BJ (cell line): ENCODE data around the gene CRACR2B. TPM values are rescaled to one million over a fixed set of nuclear protein-coding genes. Genes with fewer than 3 reads are reported as not detected.

Experiments
- CTCF ChIA-PET: fragments of 350-600 bp; formaldehyde crosslinking; extraction: SDS; loops from one replicate; lab custom pipeline; 2021; ENCODE audit warnings: antibody characterized with exemption, inconsistent platforms; lab: Yijun Ruan, JAX
- POLR2A ChIA-PET: fragments of 300-600 bp; sonication (Branson Sonifier 250); formaldehyde crosslinking; extraction: SDS; loops from one replicate; lab custom pipeline; 2021; ENCODE audit warnings: antibody characterized with exemption; lab: Charles Lee
- DNase-seq: peaks from one replicate; pipeline ENCODE4 v3.0.0-alpha.2; 2011; ENCODE audit warnings: low read depth
- H3K27me3 ChIP-seq: 2 replicates; pipeline ENCODE4 v1.6.0; 2011; ENCODE audit warnings: low read length; ENCODE audit not compliant: control insufficient read depth, insufficient read depth
- H3K36me3 ChIP-seq: 2 replicates; pipeline ENCODE4 v1.5.1; 2011; ENCODE audit warnings: low read length; ENCODE audit not compliant: control insufficient read depth, insufficient read depth
- H3K4me3 ChIP-seq: 2 replicates; pipeline ENCODE4 v1.5.1; 2011; ENCODE audit warnings: low read depth, mild to moderate bottlenecking, control low read depth, low read length
- CTCF ChIP-seq: IDR thresholded peaks from 2 replicates; pipeline ENCODE4 v1.5.1; 2011; ENCODE audit warnings: low read depth, mild to moderate bottlenecking, control low read depth, inconsistent platforms, low read length, moderate library complexity; ENCODE audit not compliant: insufficient read depth
- polyA plus RNA-seq: library from polyadenylated mRNA; depleted of rRNA; stranded (reverse); fragments of >200 nt; gene quantifications from 2 replicates; pipeline ENCODE4 v1.2.3, GENCODE V29; 2011

Gene CRACR2B
- polyA plus RNA-seq, 1 experiment = 0.16 TPM

GRCh38 chr11:809287-810039 lies 18.3 kb upstream of the CRACR2B start, which contains the start of gene RPLP2:
Gene RPLP2, plus strand, starts transcription at chr11:809967. Its CDS starts 268 bp downstream, at chr11:810235.
- Histone ChIP-seq H3K36me3 (peaks cover 23% of the 10 kb centered on the region), H3K4me3 (peak within 1 kb of the TSS; percentile 93), H3K27me3 (no peaks in the 10 kb centered on the region)
- DNase-seq = peak; percentile 69
- ChIA-PET POLR2A (interaction anchor here (0.6 to 1.3 kb wide), 3 partner anchors 10 to 83 kb away, joined by 4 to 24 read pairs (median 5); partner anchors contain the start of gene PNPLA2), CTCF (interaction anchor here (0.8 to 0.9 kb wide), 2 partner anchors 10 to 25 kb away, joined by 3 read pairs; no protein-coding TSS in a partner anchor)
- no peak for TF ChIP-seq CTCF

- POLR2A ChIA-PET = interaction anchor here (0.6 to 1.3 kb wide), 3 partner anchors 9 to 83 kb away, joined by 4 to 24 read pairs (median 5); partner anchors contain the start of gene PNPLA2
Observed at GRCh38 chr11:810040-810567, 17.6 kb upstream of the CRACR2B start.

DNA sequence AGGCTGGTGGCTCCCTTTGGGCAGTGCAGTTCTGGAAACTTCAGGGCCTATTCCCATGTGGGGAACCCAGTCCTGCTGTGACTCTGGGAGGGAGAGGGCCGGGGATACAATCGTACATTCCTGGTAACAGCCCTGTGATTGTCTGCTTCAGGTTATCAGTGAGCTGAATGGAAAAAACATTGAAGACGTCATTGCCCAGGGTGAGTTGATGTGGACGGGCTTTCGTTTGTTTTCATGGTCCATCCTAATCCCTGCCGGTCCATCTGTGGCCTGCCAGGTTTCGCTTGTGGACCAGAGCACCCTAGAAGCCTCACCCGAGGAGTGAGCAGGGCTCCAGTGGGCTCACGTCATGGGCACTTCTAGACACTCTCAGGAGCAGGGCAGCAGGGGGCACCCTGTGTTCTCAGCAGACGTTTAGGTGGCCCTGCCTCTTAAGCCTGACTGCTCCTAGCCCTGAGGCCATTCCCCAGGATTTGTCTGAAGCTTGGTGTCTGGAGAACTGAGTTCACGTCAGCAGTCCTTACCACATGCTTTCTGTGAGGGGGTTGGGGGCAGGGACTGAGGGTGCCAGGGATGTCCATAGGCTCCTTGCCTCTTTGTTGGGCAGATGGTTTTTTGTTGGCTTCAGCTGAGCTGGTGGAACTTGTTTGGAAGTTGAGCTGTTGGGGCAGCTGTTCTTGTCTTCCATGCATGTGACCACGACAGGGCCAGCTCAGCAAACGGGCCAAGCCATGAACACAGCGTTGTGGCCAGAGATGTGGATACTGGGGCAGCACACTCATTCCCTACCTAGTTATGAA lies 16.1 kb upstream of the CRACR2B start:
- no peaks in the 10 kb centered on the region for H3K27me3 ChIP-seq
- no peak for DNase-seq
- ChIA-PET POLR2A (no interaction called here), CTCF (interaction anchor here (0.6 to 1.5 kb wide), 4 partner anchors 29 to 239 kb away, joined by 3 read pairs; no protein-coding TSS in a partner anchor)
- TF ChIP-seq CTCF = no peak
- H3K4me3 ChIP-seq = no peak overlapping the region
- peaks cover 23% of the 10 kb centered on the region for H3K36me3 ChIP-seq

More at GRCh38 chr11:810040-810567, 17.6 kb upstream of the CRACR2B start:
- H3K36me3 ChIP-seq = peaks cover 23% of the 10 kb centered on the region
- no peak for TF ChIP-seq CTCF
- peak overlapping the region; percentile 93 for H3K4me3 ChIP-seq
- H3K27me3 ChIP-seq = no peaks in the 10 kb centered on the region
- CTCF ChIA-PET = no interaction called here
- DNase-seq = no peak

GRCh38 chr11:812390-812789 lies 15.3 kb upstream of the CRACR2B start:
- DNase-seq = no peak
- Histone ChIP-seq H3K27me3 (no peaks in the 10 kb centered on the region), H3K36me3 (peaks cover 23% of the 10 kb centered on the region), H3K4me3 (no peak overlapping the region)
- POLR2A ChIA-PET = no interaction called here
- CTCF ChIA-PET = interaction anchor here (1.5 kb wide), 1 partner anchor 238 kb away, joined by 3 read pairs; no protein-coding TSS in a partner anchor
- no peak for TF ChIP-seq CTCF

DNA sequence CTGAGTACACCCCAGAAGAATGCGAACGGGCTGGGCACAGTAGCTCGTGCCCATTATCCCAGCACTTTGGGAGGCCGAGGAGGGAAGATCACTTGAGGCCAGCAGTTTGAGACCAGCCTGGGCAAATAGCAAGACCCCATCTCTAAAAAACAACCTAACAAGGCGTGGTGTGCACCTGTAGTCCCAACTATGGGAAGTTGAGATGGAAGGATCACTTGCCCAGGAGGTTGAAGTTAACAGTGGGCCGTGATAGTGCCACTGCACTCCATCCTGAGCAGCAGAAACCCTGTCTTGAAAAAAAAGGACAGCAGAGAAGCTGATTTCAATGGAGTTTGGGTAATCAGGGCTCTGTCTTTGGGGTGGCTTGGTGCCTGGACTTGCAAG lies 14.7 kb upstream of the CRACR2B start:
- Histone ChIP-seq H3K27me3 (no peaks in the 10 kb centered on the region), H3K36me3 (peaks cover 23% of the 10 kb centered on the region), H3K4me3 (no peak overlapping the region)
- POLR2A ChIA-PET = no interaction called here
- CTCF ChIA-PET = no interaction called here
- DNase-seq = no peak
- TF ChIP-seq CTCF = no peak
